Amniotic epithelial cell (primary cell): ENCODE results near the gene FRMD6.

Experiments used
- DNase-seq: peaks from one replicate; pipeline ENCODE4 v3.0.0-alpha.2; 2010; ENCODE audit warnings: low read depth

Gene FRMD6

DNA sequence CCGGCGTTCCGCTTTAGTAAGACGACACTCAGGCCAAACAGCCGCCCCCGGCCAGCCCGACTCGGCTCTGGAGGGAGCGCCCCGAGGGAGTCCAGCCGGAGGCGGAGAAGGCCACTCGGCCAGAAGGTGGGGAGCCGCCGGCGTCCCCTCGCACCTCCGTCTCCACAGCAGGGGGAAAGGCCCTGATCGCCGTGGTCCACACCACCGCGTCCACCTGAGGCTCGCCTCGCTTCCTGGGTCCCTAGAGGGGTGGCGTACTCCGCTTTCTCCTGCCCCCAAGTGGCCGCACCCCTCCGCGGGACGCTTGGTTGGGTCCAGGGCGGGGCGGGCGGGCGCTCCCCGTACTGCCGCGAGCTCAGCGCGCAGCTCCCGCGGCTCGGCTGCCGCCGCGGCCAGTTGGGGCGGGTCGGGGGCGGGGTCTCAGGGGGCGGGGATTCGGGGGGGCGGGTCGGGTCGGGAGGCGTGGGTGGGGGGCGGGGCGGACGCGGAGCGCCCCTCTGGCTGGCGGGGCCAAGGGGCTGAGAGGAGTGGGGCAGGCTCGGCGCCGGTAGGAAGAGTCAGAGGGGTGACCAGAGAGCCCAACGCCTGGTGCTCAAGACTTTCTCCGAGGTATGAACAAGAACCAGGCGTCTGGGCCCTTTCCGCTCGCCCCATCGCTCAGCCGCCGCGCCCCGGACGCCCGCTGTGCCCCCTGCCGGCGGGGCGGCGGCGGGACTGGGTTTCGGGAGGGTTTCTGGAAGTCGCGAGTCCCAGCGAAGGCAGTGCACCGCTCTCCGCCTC lies at the start of gene FRMD6:
TSS of gene FRMD6 (plus strand) at position 523 of the 780 bp plus-strand sequence. CDS start 37,927 bp downstream, outside the sequence.
- DNase-seq, result peak; percentile 76

DNA sequence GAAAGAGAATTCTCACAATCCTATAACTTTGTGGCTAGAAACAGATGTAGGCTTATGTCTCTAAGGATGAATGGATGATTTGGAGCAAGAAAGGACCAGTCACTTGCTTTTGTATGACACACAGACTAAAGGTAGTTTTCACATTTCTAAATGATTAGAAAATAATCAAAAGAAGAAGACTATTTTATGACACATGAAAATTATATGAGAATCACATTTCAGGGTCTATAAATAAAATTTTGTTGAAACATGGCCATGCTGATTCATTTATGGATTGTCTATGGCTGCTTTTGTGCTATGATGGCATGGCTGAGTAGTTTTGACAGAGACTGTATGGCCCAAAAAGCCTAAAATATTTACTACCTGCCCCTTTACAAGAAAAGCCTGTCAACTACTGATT lies 49.4 kb upstream of the FRMD6 start:
- no peak for DNase-seq

DNA sequence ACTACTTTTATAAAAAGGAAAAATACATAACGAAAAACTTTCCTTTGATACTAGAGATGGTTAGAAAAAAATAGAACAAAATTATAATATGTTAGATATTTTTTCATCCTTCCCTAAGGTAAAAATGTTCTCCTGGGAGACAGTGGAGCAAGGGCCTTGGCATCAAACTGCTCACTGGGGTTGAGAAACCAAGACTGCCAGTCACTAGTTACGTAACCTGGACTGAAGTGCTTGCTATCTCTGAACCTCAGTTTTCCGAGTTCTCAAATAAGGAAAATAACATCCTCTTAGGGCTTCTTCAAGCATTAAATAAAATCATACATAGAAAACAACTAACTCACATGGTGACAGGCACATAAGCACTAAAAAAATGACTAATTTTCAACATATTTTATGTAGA lies 48.2 kb upstream of the FRMD6 start:
- DNase-seq, result peak; percentile 93

DNA sequence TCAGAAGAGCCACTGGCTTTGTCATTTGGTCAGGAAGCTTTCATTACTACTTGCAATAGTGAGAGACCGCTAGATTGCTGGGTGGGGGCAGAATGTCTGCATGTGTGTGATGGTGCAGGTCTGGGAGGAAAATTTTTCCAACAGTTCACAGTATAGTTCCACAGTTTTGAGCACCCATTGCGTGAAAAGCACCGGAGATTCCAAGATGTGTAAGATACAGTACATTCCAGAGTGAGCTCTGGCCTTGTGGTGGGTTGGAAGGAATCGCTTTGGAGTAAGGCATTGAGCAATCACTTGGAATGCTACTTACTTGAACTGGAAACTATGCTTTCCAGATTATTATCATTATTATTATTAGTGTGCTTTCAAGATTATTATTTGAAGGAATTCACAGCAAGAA lies 47.6 kb upstream of the FRMD6 start:
- DNase-seq, result peak; percentile 97

DNA sequence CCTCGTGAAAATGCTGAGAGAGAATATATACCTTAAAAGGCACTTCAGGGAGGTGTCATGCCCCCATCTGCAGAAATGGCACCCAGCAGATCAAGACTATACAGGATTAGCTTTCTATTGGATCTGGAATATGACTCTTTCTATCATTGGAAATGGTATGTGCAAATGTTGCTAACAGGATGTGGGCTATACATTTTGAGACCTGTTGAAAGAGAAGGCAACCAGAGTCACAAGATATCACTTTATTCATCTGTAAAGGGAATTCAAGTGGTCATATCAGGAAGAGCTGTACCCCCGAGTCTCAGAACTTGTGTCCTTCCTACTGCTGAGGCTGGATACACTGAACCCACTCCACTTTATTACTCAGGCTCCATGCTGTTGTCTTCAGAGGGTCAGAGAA lies 46.1 kb upstream of the FRMD6 start:
- DNase-seq, result no peak

DNA sequence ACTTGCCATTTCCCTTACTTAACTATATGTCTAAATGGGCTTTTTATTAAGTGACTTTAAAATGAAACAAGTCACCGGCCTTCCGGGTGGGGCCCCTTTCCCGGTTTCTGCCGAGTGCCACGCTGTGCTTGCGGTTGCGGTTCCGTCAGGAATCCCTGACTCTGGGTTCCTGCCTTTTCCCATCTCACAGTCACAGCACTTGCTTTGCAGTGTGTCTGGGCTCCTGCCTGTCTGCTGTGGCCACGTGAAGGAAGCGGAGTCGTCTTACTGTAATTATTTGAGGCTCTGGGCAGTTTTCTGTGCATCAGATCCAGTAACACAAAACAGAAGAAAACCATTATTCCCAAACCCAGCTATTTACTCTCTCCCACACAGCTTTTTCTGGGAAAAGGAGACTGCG lies 44.0 kb upstream of the FRMD6 start:
- DNase-seq, result peak; percentile 71

DNA sequence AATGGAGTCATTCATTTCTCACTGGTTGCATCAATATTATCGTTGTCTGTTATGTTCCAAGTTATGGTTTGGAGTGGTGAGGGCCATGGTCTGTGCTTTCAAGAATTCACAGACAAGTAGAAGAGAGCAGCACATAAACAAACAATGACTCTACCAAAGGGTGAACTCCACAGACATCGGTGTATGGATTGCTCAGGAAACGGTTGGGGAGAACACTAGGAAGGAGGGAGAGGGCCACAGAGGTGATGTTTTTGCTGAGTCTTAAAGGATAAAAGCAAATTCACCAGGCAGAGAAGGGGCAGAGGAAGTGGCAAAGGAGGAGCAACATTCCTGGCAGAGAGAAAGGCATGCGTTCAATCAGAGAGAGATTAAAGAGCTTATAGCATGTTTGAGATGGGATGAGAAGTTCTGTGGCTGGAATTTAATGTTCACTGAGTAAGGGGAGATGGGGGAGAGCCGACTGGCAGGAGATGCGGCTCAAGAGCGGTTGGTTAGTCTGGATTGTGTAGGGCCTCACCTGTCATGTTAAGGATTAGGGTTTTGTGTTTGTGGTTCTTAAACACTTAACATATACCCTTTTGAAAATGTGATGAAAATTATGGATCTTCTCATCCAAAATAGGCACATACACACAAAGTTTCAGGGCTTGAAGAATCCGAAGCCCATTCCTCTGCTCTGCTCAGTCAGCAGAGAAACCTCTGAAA lies 42.3 kb upstream of the FRMD6 start:
- peak; percentile 71 for DNase-seq

DNA sequence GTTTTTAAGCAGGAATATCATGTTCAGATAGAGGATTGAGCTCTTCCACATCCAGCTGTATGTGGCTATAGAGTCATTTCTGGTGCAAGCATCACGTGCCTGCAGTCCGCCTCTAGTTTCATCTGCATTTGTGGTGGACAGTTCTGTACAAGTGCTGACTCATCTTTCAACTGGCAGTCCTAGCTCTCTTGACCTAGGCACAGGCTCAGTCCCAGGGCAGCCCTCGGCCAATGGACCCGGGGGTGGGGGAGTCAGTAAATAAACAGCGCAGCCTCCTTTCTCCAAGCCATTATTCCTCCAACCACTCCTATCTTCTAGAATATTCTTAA lies 41.8 kb upstream of the FRMD6 start:
- peak; percentile 87 for DNase-seq

DNA sequence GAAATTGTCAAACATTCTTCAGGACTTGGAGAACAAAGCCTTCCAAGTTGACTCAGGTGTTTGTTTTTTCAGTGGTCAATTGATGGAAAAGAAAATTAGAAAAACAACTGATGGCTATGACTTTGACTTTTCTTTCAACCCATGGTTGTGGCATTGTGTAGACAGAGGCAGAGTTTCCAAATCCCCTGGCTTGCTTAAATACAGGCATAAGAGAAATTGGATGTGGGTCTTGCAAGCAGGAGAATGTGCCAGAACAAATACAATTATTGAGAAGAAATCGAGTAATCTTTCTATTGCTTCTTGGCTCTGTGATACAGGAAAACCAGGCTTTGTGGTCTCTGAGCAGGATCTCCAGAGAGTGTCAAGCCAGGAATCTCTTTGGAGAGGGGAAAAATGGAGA lies 40.9 kb upstream of the FRMD6 start:
- no peak for DNase-seq

DNA sequence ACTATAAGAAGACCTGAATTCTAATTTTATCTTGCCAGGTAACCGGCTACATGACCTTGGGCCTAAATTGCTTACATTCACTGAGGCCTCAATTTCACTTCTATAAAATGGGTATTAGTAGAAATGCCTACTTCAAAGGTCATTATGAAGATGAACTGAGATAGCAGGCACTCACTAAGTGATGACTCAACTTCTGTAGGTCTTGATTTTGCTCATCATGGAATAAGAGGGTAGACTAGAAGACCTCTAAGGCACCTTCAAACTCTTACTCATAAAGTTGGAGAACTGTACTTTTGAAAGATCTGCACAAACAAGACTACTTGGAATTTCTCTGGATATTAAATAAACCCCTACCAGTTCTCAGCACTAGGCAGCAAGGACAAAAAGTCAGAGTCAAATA lies 39.3 kb upstream of the FRMD6 start:
- DNase-seq, result no peak

DNA sequence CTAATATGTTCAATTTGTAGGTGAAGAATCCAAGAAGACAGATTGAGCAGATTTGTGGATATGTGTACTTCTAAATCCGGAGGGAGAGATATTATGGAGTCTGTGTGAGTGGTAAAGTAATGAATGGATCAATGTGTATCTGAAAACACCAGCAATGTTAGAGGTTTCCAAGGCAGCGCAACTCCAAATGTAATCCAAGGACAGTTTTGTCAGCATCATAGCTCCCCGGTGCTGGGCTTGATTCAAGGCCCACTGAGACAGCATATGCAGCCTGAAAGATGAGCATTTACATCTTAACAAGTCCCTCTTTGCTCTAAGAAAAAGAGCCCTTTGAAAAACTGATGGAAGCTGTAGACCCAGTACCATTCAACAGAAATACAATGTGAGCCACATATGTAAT lies 38.3 kb upstream of the FRMD6 start:
- DNase-seq, result no peak

DNA sequence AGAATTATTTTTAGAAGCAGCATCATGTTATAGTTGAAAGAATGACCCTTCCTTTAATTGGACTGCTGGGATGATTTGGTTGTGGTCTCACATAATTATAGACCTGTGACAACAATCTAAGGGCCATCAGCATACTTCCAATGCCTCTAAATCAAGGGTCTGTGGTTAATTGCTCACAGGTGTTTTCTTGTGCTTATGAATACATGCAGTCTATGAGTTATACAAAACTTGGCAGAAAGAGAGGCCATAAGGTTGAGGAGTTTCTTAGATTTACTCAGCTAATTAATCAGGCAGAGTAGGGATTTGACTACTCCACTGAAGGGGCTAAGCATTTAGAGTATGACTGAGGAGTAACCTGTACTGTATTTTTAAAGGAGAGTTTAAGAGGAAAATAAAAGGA lies 37.0 kb upstream of the FRMD6 start:
- no peak for DNase-seq

DNA sequence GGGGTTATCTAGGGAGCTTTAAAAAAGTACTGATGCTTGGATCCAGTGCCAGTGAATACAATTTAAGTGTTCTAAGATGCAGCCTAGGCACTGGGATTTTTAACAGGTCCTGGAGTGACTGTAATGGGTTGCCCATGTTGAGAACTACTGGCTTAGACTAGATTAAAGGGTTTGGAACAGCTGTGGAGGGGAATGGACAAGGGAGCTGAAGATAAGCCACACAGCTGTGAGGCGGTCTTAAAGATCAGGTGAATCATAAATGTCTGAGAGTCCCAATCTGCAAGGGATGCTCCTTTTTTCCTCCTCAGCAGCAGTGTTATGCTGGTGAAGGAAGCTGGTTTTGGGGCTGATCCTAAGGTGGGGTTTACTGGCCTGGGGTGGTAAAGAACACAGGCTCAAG lies 35.5 kb upstream of the FRMD6 start:
- DNase-seq, result no peak

DNA sequence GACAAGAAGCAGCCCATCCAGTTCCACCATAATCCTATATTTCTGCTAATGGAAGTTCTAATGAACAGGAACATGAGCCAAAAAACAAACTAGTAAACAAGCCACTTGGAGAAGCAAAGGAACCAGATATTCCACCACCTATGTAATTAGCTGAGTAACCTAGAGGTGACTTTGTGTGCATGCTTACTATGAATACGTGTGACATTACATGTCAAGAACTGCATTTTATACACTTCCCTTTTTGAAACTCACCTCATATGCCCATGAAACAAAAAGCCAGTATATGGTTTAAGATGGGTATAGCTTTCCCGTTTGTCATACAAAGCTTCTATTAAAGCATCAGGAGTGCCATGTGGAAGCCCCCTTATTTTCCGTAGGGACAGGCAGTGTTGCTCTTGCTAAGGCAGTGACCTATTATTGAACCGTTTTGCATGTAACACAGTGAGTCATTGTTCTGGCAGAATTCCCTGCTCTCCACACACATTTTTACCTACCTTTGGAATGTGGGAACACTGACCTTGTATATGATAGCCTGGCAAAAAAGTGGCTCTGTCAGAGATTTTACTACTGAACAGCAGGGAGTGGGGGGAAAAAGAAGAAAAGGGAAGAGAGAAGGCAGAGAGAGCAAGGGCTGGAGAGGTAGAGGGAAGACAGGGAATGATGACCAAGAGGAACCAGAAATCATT lies 34.8 kb upstream of the FRMD6 start:
- DNase-seq, result peak; percentile 87

DNA sequence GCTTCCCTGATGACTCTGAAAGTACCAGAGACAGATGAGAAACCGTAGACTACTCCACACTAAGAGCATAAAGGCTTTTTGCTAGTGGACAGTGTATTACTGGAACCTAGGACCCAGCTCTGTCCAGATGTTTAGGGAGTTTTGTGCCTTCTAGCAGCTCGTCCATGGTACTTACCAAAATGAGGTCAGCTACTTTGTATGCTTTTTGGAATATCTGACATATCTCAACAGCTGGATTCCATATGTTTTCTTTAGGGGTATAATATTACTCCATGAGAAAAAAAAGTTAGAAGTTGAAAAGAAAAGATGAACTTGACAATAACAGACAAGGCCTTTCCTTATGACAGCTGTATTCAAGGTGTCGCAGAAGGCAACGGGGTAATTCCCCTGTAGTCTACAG lies 32.1 kb upstream of the FRMD6 start:
- no peak for DNase-seq

DNA sequence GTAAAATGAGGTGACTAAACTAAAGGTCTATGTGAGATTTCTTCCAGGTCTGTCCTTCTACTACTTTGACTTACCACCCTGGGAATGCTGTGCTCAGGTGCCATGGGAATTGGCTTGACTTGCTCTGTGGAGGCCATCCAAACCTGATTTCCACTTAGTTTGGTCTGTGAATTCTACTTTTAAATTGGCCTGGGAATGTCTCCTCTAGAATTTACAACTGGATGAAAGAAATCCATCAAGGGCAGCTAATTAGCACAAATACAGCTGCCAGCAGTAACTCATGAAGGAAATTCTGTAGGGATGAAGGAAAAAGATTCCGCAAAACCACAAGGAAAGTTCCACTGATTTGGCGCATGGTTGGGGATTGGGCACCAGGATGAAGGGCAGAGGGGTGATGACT lies 31.7 kb upstream of the FRMD6 start:
- DNase-seq, result no peak

DNA sequence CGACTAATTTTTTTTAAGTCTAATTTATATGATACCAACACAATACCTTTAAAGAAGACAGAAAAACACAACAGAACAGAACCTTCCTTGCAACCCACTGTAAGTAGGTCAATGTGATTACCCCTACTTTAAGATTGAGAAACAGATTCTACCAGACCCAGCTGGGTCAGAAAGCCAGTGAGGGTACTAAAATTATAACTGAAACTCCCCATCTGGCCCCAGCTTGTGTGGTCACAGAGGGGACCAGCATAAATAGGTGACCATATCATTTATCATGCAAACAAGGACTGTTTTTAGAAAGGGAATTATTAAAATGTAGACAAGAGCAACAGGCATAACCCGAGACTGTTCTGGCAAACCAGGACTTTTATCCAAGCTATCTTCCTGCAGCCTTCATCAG lies 30.1 kb upstream of the FRMD6 start:
- DNase-seq, result no peak

DNA sequence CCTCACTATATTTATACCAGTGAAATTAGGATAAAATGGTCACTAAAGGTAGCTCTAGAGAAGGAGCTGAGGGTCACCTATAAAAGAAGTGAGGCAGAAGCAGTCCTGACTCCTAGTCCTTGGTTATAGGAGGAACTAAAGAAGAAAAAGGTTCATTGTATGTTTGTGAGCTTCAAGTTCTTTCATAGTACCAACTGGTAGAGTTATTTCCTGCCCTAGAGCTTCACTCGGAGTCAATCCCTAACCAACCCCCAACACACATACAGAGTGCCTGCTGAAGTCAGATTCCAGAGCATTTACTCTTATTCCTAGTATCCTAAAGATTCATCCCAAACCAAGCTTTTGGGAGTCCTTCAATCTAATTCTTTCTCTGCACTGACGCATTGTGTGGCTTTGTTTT lies 29.3 kb upstream of the FRMD6 start:
- DNase-seq, result no peak

DNA sequence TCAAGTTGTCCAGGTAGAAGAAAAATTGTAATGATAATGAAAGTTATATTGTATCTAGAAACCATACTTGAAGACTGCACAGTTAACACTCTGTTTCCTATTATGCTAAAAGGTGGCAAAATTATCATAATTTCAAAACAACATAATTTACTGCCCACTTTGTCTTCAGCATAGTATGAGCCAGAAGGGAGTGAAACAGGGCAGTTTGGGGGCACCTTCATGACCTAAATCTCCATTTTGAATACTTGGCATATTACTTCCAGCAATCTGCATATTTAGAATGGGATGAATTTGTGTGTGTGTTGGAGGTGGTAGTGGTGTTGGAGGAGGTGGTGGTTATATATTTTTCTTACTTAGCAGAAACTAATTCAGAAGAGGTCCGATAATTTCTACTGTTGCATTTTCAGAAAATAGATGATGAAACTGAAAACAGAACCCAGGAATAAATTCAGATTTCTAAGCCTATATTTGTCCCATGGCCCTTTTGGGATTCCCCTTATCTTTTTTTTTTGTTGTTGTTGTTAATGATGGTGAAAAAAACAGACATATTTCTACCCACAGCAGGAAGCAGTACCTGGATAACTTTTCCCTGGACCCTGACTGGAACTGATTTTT lies 26.6 kb upstream of the FRMD6 start:
- no peak for DNase-seq

DNA sequence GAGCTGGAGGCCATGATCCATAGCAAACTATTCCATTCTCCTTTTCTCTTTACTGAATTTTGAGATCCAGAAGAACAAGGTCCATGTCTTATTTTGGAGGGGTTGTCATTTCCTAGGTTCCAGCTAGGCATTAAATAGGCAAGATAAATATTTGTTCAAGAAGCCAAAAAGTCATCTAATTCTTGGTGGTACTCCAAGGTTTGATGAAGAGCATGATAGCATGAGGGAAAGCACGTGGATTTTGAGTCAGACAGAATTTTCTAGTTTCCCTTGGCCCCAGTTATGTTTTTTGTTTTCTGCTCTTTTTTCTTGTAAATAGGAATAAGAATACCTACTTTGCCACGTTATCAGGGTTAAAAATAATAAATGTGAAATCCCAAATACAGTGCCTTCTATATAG lies 25.5 kb upstream of the FRMD6 start:
- no peak for DNase-seq

DNA sequence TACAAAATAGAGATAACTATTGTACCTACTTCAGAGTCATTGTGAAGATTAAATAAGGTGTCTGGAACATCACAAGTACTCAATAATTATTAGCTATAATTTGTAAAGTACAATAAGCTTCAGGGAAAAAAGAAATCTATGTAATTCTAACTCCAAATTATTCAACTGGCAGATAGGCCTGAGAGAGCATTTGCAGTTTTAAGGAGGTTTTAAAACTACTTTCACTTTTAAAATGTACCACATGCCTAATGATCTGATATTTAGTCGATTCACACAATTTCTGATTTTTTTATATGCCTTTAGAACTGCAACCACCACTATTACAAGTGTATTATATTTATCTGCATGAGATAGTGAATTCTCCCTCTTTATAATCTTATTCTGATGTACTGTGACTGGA lies 24.9 kb upstream of the FRMD6 start:
- no peak for DNase-seq

DNA sequence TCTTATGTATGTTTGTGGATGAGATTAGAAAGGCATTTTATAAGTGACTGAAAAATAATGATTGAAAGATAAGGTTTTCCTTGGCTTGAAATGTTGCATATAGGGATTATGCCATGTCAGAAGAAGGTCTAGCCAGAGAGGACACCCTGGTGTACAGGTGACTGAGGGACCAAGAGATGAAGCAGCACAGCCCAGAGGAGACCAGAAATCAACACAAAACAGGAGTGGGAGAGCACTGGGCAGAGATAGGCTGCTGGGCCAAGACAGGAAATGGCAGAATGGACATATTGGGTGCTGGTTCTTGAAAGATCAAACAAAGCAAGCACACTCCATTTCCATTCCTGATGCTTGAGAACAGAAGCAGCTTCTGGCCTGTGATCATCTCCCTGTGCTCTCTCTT lies 24.4 kb upstream of the FRMD6 start:
- DNase-seq, result no peak

DNA sequence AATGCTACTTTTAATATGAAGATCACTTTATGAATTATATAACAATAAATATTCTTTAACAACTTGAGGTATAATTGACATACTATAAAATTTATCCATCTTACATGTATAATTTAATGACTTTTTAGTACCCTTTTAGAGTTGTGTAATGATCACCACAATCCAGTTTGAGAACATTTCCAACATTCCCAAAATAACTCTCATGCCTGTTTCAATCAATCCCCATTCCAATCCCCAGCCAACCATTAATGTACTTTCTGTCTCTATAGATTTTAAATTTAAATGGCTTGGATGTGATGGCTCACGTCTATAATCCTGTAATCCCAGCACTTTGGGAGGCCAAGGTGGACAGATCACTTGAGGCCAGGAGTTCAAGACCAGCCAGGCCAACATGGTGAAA lies 23.5 kb upstream of the FRMD6 start:
- DNase-seq, result no peak
